Activated CD8-positive, alpha-beta T cell treated with anti-CD3 and anti-CD28 coated beads for 36 hours (primary cell): ENCODE results near the gene NLGN1. TPM values are rescaled to one million over a fixed set of nuclear protein-coding genes. Genes with fewer than 3 reads are reported as not detected.

Experiments
- ATAC-seq: fragments of 200-7000 bp; cut with Tn5 transposase; one replicate; pipeline ENCODE4 v1.10.0; 2021; ENCODE audit warnings: mild to moderate bottlenecking, moderate library complexity
- CTCF ChIA-PET: fragments of 350-600 bp; sonication (Branson Sonifier 250); formaldehyde crosslinking; loops from one replicate; lab custom pipeline; 2021; ENCODE audit warnings: antibody characterized with exemption; lab: Charles Lee
- POLR2A ChIA-PET: fragments of 350-600 bp; sonication (Branson Sonifier 250); formaldehyde crosslinking; loops from one replicate; lab custom pipeline; 2021; ENCODE audit warnings: antibody characterized with exemption; lab: Charles Lee
- DNase-seq: peaks from one replicate; pipeline ENCODE4 v3.0.0-alpha.2; 2020
- H3K27ac Mint-ChIP-seq: one replicate; pipeline ENCODE4 v1.8.0; 2021; ENCODE audit warnings: mild to moderate bottlenecking, mixed read lengths
- H3K27me3 Mint-ChIP-seq: one replicate; pipeline ENCODE4 v1.8.0; 2021; ENCODE audit warnings: mixed read lengths
- H3K36me3 Mint-ChIP-seq: one replicate; pipeline ENCODE4 v1.8.0; 2021; ENCODE audit warnings: low read depth, mixed read lengths
- H3K4me1 Mint-ChIP-seq: one replicate; pipeline ENCODE4 v1.8.0; 2021; ENCODE audit warnings: low read depth, mixed read lengths
- H3K4me3 Mint-ChIP-seq: one replicate; pipeline ENCODE4 v1.8.0; 2021; ENCODE audit warnings: mild to moderate bottlenecking, moderate library complexity, mixed read lengths
- H3K9me3 Mint-ChIP-seq: one replicate; pipeline ENCODE4 v1.8.0; 2021; ENCODE audit warnings: mixed read lengths
- intact Hi-C: fragments of 100-400 bp; cut with micrococcal nuclease; formaldehyde crosslinking; loops from one replicate; pipeline ENCODE4 v1.10.0; 2022
- total RNA-seq, 2 experiments: library from RNA; stranded (reverse); gene quantifications; one replicate each; pipeline ENCODE4 v1.2.3, GENCODE V29; 2021
- TF ChIP-seq, protein P1 (sequence below): fragments of 200-600 bp; IDR thresholded peaks from one replicate; pipeline ENCODE4 v1.8.0; 2022; ENCODE audit warnings: antibody characterized with exemption, mild to moderate bottlenecking

NLGN1 gene
- total RNA-seq, 2 experiments from 2014 or later, result not detected

DNA sequence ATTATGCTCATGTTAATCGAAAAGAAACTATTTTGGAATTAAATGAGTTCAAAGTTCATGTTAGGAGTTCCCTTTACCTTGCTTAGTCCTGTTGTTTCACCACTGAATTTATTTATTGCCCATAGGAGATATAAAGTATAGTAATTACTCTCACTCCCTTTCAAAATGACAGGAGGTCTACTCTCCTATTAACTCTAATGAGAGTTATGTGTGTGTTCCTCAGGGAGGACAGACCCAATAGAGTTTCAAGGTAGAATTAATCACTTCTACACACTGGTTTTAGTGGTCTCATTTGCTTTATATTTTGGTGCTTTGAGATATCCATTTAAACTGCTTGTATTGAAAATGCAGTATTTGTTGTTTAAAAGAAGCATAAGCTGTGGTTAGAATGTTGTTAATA is 398.9 kb downstream of the NLGN1 start:
- H3K4me1 Mint-ChIP-seq, result no peaks in the 10 kb centered on the region
- no peak overlapping the region for H3K4me3 Mint-ChIP-seq
- POLR2A ChIA-PET, result no interaction called here
- CTCF ChIA-PET, result no interaction called here
- H3K27me3 Mint-ChIP-seq, result no peaks in the 10 kb centered on the region
- peaks cover 2% of the 10 kb centered on the region for H3K9me3 Mint-ChIP-seq
- TF ChIP-seq, protein P1, sequence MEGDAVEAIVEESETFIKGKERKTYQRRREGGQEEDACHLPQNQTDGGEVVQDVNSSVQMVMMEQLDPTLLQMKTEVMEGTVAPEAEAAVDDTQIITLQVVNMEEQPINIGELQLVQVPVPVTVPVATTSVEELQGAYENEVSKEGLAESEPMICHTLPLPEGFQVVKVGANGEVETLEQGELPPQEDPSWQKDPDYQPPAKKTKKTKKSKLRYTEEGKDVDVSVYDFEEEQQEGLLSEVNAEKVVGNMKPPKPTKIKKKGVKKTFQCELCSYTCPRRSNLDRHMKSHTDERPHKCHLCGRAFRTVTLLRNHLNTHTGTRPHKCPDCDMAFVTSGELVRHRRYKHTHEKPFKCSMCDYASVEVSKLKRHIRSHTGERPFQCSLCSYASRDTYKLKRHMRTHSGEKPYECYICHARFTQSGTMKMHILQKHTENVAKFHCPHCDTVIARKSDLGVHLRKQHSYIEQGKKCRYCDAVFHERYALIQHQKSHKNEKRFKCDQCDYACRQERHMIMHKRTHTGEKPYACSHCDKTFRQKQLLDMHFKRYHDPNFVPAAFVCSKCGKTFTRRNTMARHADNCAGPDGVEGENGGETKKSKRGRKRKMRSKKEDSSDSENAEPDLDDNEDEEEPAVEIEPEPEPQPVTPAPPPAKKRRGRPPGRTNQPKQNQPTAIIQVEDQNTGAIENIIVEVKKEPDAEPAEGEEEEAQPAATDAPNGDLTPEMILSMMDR, result no peak
- ATAC-seq (no peak), DNase-seq (no peak)
- intact Hi-C loops, result no loop called here
- H3K27ac Mint-ChIP-seq, result no peak overlapping the region
- H3K36me3 Mint-ChIP-seq, result no peaks in the 10 kb centered on the region

DNA sequence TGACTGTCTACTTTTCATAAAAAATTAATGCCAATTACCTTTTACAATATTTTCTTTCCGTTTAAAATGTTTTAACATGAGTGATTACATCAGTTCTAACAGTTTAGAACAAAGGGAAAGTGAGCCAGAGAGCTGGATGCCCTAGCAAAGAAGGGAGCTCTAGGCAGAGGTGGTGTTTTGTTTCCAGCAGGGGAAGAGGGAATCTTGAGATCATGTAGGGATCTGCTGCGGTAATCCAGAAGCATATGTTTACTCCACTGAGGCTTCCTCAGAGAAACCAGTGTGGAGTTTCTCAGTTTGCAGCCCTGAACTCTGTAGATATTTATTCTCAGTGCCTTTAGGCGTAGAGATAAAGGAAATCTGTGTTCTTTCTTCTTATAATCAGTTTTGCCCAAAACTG is 399.3 kb downstream of the NLGN1 start:
- no peak for DNase-seq
- H3K9me3 Mint-ChIP-seq, result peaks cover 2% of the 10 kb centered on the region
- no peak for ATAC-seq
- H3K36me3 Mint-ChIP-seq, result no peaks in the 10 kb centered on the region
- intact Hi-C loops, result no loop called here
- H3K4me1 Mint-ChIP-seq, result no peaks in the 10 kb centered on the region
- TF ChIP-seq, protein P1, result no peak
- no peak overlapping the region for H3K27ac Mint-ChIP-seq
- H3K27me3 Mint-ChIP-seq, result no peaks in the 10 kb centered on the region
- ChIA-PET POLR2A (no interaction called here), CTCF (no interaction called here)
- no peak overlapping the region for H3K4me3 Mint-ChIP-seq

DNA sequence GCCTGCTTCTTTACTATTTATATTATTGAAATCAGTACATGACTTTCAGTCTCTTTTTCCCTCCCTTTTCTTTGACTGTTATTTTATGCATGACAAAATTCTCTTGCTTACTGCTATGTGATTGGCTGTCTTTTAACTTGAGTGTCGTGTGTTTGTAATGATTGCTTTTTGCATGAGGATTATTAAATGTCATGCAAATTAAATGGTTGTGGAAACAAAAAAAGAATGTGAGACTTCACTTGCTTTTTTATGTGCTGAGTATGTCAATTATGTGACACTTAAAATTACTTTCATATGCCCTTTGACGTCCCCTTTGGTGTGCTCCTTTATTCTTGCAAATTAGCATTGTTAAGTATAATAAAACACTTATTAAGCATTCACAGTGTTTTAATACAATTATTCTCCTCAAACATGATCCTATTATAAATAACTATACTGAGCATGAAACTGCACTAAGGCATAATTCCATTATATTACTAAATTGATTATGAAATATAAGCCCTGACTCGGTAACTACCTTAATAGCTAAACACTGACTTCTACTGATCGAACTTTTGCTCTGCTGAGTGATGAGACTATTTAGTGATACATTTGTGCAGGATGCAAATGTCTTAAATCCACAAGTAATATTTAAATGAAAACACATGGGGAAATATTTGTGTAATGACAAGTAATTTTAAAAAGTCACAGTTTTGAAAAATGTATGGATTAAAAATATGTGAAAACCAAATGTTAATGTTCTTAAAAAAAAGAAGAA is 401.7 kb downstream of the NLGN1 start:
- H3K4me1 Mint-ChIP-seq, result no peaks in the 10 kb centered on the region
- no peaks in the 10 kb centered on the region for H3K27me3 Mint-ChIP-seq
- intact Hi-C loops, result no loop called here
- TF ChIP-seq, protein P1, result no peak
- no peak overlapping the region for H3K27ac Mint-ChIP-seq
- DNase-seq, result no peak
- no peak for ATAC-seq
- no peaks in the 10 kb centered on the region for H3K36me3 Mint-ChIP-seq
- H3K9me3 Mint-ChIP-seq, result no peaks in the 10 kb centered on the region
- ChIA-PET POLR2A (no interaction called here), CTCF (no interaction called here)
- H3K4me3 Mint-ChIP-seq, result no peak overlapping the region

DNA sequence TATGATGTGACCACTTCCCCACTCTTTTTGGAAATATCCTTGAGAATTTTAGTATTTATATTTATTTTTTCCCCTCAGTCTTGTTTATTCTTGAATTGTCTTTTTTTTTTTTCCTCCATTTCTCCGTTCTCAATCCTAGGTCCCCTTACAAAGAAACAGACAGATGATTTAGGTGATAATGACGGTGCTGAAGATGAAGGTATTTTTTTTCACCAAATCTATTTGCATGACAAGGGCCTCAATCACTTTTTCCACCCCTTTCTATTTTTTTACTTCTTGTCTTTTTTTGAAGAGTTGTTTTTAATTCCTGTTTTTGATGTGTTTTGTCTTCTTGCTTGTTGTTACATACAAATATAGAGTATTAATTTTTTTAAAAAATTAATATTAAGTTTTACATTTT is 402.6 kb downstream of the NLGN1 start:
- DNase-seq (no peak), ATAC-seq (no peak)
- intact Hi-C loops, result no loop called here
- Mint-ChIP-seq H3K27me3 (no peaks in the 10 kb centered on the region), H3K4me3 (no peak overlapping the region), H3K9me3 (no peaks in the 10 kb centered on the region), H3K27ac (no peak overlapping the region), H3K4me1 (no peaks in the 10 kb centered on the region), H3K36me3 (no peaks in the 10 kb centered on the region)
- POLR2A ChIA-PET, result no interaction called here
- TF ChIP-seq, protein P1, result no peak
- CTCF ChIA-PET, result no interaction called here

DNA sequence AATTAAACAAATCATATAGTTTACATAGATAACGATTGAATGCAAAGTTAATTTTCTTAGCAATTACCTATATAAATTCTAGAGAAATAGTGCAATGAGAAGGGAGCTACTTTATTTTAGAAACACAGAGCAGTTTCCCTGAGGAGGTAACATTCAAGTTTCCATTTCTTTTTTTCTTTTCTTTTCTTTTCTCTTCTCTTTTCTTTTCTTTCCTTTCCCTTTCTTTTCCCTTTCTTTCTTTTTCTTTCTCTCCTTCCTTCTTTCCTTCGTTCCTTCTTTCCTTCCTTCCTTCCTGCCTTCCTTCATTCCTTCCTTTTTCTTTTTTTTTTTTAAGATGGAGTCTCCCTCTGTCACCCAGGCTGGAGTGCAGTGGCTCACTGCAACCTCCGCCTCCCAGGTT is 417.3 kb downstream of the NLGN1 start:
- DNase-seq, result no peak
- Mint-ChIP-seq H3K27me3 (no peaks in the 10 kb centered on the region), H3K27ac (no peak overlapping the region), H3K36me3 (no peaks in the 10 kb centered on the region), H3K4me3 (no peak overlapping the region), H3K4me1 (no peaks in the 10 kb centered on the region), H3K9me3 (peaks cover 4% of the 10 kb centered on the region)
- no peak for ATAC-seq
- POLR2A ChIA-PET, result no interaction called here
- intact Hi-C loops, result no loop called here
- TF ChIP-seq, protein P1, result no peak
- CTCF ChIA-PET, result no interaction called here
